ENCODE measurements around the gene EIF2S3B.
"Not testable (repeated sequence)": the region's sequence is repeated elsewhere in the genome, so short reads cannot be mapped to it uniquely, and the experiment has no call there.

The EIF2S3B gene

DNA sequence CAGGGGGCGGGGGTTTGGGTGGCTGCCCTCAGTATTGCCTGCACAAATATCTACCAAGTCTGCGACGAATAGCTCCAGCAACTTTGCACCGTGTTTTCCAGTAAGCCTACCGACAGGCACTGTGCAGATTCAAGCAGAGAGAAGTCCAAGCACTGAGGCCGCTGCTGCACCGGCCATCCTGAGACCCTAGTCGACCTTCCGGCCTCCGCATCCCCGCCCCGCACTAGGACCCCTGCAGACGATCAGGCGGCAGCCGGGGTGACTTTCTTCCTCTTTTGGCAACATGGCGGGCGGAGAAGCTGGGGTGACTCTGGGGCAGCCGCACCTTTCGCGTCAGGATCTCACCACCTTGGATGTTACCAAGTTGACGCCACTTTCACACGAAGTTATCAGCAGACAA lies at the start of gene EIF2S3B:
Gene EIF2S3B, plus strand, starts transcription at position 271 of the 400 bp plus-strand sequence. Its CDS starts 13 bp downstream, at position 284.
- Mint-ChIP-seq H3K27me3 (no peaks in the 10 kb centered on the region), H3K36me3 (ENCODE audit: insufficient read depth) (no peaks in the 10 kb centered on the region), H3K27ac (ENCODE audit: low read depth) (no peak within 1 kb of the TSS), H3K4me1 (peaks cover 15% of the 10 kb centered on the region), H3K9me3 (peaks cover 5% of the 10 kb centered on the region), H3K4me3 (no peak within 1 kb of the TSS)
- DNase-seq (ENCODE audit: low spot score in 2 of 2) (no peak), ATAC-seq (replicated peaks; ENCODE audit: extremely low read depth, poor library complexity, severe bottlenecking) (no peak)

DNA sequence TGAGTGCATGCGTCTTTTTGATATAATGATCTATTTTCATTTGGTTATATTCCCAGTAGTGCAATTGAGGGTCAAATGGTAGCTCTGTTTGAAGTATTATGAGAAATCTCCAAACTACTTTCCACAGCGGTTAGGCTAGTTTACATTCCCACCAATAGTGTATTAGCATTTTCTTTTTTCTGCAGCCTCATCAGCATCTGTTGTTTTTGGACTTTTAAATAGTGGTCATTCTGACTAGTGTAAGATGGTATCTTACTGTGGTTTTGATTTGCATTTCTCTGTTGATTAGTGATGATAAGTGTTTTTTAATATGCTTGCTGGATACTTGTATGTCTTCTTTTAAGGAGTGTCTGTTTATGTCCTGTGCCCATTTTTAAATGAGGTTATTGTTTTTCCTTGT lies 48.8 kb upstream of the EIF2S3B start:
- Mint-ChIP-seq H3K9me3 (peaks cover 40% of the 10 kb centered on the region), H3K4me3 (no peak overlapping the region), H3K36me3 (ENCODE audit: insufficient read depth) (no peaks in the 10 kb centered on the region), H3K27me3 (no peaks in the 10 kb centered on the region), H3K27ac (ENCODE audit: low read depth) (no peak overlapping the region), H3K4me1 (peaks cover 6% of the 10 kb centered on the region)
- DNase-seq (ENCODE audit: low spot score in 2 of 2) = no peak
- ATAC-seq (replicated peaks; ENCODE audit: extremely low read depth, poor library complexity, severe bottlenecking) = no peak

DNA sequence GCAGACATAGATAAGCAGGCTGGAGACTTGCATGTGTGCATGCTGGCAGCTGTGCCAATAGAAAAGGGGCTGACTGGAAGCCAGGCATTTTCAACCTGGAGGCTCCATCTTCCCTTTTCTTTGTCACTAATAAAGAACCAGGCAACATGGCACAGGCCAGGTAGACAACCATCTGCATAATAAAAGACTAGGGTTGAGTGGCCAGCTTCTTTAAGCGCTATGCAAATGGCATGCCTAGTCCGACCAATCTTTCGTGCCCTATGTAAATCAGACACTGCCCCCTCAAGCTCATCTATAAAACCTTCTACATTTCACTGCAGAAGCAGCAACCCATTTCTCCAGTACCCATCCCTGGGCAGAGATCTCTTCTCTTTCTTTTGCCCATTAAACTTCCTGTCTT lies 47.9 kb upstream of the EIF2S3B start:
- ATAC-seq (replicated peaks; ENCODE audit: extremely low read depth, poor library complexity, severe bottlenecking) = no peak
- Mint-ChIP-seq H3K4me1 (peaks cover 6% of the 10 kb centered on the region), H3K36me3 (ENCODE audit: insufficient read depth) (no peaks in the 10 kb centered on the region), H3K4me3 (no peak overlapping the region), H3K9me3 (peaks cover 49% of the 10 kb centered on the region), H3K27me3 (no peaks in the 10 kb centered on the region), H3K27ac (ENCODE audit: low read depth) (no peak overlapping the region)
- no peak for DNase-seq (ENCODE audit: low spot score in 2 of 2)

DNA sequence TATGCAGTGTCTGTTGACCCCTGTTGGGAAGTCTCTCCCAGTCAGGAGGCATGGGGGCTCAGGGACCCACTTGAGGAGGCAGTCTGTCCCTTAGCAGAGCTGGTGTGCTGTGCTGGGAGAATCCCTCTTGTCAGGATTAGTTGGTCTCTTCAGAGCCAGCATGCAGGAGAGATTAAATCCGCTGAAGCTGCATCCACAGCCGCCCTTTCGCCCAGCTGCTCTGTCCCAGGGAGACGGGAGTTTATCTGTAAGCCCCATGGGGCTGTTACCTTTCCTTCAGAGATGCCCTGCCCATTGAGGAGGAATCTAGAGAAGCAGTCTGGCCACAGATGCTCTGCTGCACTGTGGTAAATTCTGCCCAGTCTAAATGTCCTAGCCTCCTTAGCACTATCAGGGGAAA lies 39.4 kb upstream of the EIF2S3B start:
- H3K9me3 Mint-ChIP-seq = peaks cover 16% of the 10 kb centered on the region
- no peaks in the 10 kb centered on the region for H3K27me3 Mint-ChIP-seq
- no peaks in the 10 kb centered on the region for H3K4me1 Mint-ChIP-seq
- H3K4me3 Mint-ChIP-seq = no peak overlapping the region
- no peak for ATAC-seq (replicated peaks; ENCODE audit: extremely low read depth, poor library complexity, severe bottlenecking)
- no peaks in the 10 kb centered on the region for H3K36me3 Mint-ChIP-seq (ENCODE audit: insufficient read depth)
- no peak overlapping the region for H3K27ac Mint-ChIP-seq (ENCODE audit: low read depth)
- DNase-seq (ENCODE audit: low spot score in 2 of 2) = no peak

DNA sequence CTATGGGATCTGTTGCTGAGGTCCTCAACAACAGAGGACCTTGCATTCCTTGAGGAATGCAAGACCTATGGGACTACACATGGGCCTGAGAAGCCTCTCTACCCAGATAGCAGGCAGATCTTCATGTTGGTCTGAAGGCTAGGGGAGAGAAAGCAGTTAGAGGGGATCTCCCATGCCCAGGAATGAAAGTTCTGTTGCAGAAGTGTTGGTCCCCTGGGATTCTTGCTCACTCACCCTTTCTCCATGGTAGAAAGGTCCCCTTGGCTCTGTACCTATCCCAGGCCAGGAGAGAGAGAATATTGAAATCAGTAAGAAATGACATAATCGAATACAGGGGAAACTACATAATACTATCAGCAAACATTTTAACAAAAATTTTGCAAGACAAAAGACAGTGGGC lies 36.0 kb upstream of the EIF2S3B start:
- Mint-ChIP-seq H3K4me1 (no peaks in the 10 kb centered on the region), H3K9me3 (no peaks in the 10 kb centered on the region), H3K27ac (ENCODE audit: low read depth) (no peak overlapping the region), H3K4me3 (no peak overlapping the region), H3K36me3 (ENCODE audit: insufficient read depth) (no peaks in the 10 kb centered on the region), H3K27me3 (no peaks in the 10 kb centered on the region)
- DNase-seq (ENCODE audit: low spot score in 2 of 2) (no peak), ATAC-seq (replicated peaks; ENCODE audit: extremely low read depth, poor library complexity, severe bottlenecking) (no peak)

DNA sequence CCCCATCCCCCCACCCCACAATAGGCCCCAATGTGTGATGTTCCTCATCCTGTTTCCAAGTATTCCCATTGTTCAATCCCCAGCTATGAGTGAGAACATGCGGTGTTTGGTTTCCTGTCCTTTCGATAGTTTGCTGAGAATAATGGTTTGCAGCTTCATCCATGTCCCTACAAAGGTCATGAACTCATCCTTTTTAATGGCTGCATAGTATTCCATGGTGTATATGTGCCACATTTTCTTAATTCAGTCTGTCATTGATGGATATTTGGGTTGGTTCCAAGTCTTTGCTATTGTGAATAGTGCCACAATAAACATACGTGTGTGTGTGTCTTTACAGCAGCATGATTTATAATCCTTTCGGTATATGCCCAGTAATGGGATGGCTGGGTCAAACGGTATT lies 32.9 kb upstream of the EIF2S3B start:
- H3K9me3 Mint-ChIP-seq = peaks cover 11% of the 10 kb centered on the region
- H3K4me3 Mint-ChIP-seq; H3K36me3 Mint-ChIP-seq (ENCODE audit: insufficient read depth); DNase-seq (ENCODE audit: low spot score in 2 of 2); H3K27me3 Mint-ChIP-seq; H3K4me1 Mint-ChIP-seq; ATAC-seq (replicated peaks; ENCODE audit: extremely low read depth, poor library complexity, severe bottlenecking); H3K27ac Mint-ChIP-seq (ENCODE audit: low read depth): not testable (repeated sequence)

DNA sequence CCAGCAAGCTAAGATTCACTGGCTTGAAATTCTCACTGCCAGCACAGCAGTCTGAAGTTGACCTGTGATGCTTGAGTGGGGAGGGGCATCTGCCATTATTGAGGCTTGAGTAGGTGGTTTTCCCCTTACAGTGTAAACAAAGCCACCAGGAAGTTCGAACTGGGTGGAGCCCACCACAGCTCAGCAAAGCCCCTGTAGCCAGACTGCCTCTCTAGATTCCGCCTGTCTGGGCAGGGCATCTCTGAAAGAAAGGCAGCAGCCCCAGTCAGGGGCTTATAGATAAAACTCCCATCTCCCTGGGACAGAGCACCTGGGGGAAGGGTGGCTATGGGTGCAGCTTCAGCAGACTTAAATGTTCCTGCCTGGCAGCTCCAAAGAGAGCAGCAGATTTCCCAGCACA lies 23.8 kb upstream of the EIF2S3B start:
- H3K4me3 Mint-ChIP-seq = peak overlapping the region; percentile 57
- H3K9me3 Mint-ChIP-seq = peaks cover 32% of the 10 kb centered on the region
- not testable (repeated sequence) for H3K27me3 Mint-ChIP-seq; H3K36me3 Mint-ChIP-seq (ENCODE audit: insufficient read depth)
- peak; percentile 52 for ATAC-seq (replicated peaks; ENCODE audit: extremely low read depth, poor library complexity, severe bottlenecking)
- peak overlapping the region; percentile 82 for H3K27ac Mint-ChIP-seq (ENCODE audit: low read depth)
- DNase-seq (ENCODE audit: low spot score in 2 of 2) = peak in 1 of 2 donors; percentile 49
- peaks cover 44% of the 10 kb centered on the region for H3K4me1 Mint-ChIP-seq

DNA sequence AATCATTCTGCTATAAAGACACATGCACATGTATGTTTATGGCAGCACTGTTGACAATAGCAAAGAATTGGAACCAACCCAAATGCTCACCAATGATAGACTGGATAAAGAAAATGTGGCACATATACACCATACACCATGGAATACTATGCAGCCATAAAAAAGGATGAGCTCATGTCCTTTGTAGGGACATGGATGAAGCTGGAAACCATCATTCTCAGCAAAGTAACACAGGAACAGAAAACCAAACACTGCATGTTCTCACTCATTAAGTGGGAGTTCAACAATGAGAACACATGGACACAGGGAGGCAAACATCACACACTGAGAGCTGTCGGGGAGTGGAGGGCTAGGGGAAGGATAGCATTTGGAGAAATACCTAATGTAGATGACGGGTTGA lies 18.4 kb upstream of the EIF2S3B start:
- H3K4me3 Mint-ChIP-seq; H3K27ac Mint-ChIP-seq (ENCODE audit: low read depth); H3K27me3 Mint-ChIP-seq; DNase-seq (ENCODE audit: low spot score in 2 of 2); ATAC-seq (replicated peaks; ENCODE audit: extremely low read depth, poor library complexity, severe bottlenecking); H3K36me3 Mint-ChIP-seq (ENCODE audit: insufficient read depth): not testable (repeated sequence)
- Mint-ChIP-seq H3K4me1 (peaks cover 46% of the 10 kb centered on the region), H3K9me3 (peaks cover 32% of the 10 kb centered on the region)

DNA sequence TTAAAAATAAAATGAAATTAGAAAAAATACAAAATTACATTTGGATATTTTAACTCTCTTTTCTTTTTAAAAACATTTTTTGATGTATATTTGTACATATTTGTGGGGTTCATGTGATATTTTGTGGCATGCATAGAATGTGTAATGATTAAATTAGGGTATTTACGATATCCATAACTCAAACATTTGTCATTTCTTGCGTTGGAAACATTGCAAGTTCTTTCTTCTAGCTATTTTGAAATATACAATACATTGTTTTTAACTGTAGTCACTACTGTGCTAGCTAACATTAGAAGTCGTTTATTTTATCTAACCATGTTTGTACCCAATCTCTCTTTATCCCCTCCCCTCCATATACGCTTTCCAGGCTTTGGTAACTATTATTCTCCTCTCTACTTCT lies 13.9 kb upstream of the EIF2S3B start:
- DNase-seq (ENCODE audit: low spot score in 2 of 2) (no peak), ATAC-seq (replicated peaks; ENCODE audit: extremely low read depth, poor library complexity, severe bottlenecking) (no peak)
- H3K27ac Mint-ChIP-seq (ENCODE audit: low read depth) = no peak overlapping the region
- no peaks in the 10 kb centered on the region for H3K27me3 Mint-ChIP-seq
- H3K4me1 Mint-ChIP-seq = peaks cover 25% of the 10 kb centered on the region
- peaks cover 1% of the 10 kb centered on the region for H3K36me3 Mint-ChIP-seq (ENCODE audit: insufficient read depth)
- H3K4me3 Mint-ChIP-seq = no peak overlapping the region
- peaks cover 7% of the 10 kb centered on the region for H3K9me3 Mint-ChIP-seq

DNA sequence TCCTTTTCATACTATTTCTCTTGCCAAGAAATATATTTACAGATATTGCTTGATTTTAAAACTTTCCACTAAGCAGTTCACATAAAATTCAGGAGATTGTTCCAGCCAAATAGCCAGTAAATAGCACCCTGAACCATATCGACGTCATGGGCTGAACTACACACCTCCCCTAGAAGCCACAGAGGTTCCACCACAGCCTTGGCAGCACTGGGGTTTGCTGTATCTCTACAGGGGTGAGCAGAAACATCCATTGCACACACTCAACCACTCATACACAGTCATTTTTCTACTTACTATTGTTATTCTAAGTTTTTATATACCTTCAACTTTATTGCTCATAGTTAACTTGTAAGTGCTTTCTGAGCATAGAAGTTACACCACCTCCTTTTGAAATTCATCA lies 8.1 kb upstream of the EIF2S3B start:
- Mint-ChIP-seq H3K27me3 (no peaks in the 10 kb centered on the region), H3K4me3 (peak overlapping the region; percentile 30), H3K36me3 (ENCODE audit: insufficient read depth) (peaks cover 3% of the 10 kb centered on the region), H3K4me1 (peaks cover 32% of the 10 kb centered on the region), H3K9me3 (no peaks in the 10 kb centered on the region), H3K27ac (ENCODE audit: low read depth) (peak overlapping the region; percentile 88)
- DNase-seq (ENCODE audit: low spot score in 2 of 2) (peak; percentile 18 to 70), ATAC-seq (replicated peaks; ENCODE audit: extremely low read depth, poor library complexity, severe bottlenecking) (peak; percentile 100)

DNA sequence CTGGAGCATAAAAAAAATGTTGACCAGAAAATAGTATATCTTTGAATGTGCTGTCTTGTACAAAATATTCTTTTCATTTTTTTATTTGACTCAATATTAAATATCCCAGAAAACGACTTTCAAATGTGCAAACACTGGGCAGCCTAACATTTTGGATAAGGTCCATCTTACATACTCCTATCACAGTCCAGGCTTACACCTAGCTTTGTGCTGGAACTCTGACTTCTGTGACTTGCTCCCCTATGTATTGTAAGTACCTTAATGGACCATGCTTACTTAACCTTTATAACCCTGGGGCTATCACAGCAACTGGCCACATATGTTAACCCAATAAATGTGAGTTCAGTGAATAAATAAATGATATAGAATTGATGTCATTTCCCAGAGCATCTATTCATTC lies 7.6 kb upstream of the EIF2S3B start:
- ATAC-seq (replicated peaks; ENCODE audit: extremely low read depth, poor library complexity, severe bottlenecking) = no peak

DNA sequence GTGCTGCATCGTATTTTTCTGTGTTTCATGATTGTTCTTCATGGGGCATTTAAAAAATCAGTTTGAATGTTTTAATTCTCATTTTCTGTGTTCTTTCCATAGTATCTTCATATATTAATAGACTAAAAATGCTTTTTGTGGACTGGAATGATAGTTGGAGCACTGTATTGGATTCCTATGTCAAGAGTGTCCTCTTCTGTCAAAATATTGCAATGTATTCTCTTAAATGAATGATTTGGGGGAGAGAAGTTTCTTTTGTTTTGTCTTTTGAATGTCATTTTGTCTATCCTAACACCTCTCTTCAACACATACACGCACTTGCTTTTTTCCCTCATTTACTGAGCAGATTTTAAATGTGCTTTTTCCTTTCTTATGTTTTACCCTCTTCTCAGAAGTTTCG lies 4.7 kb upstream of the EIF2S3B start:
- no peak for DNase-seq (ENCODE audit: low spot score in 2 of 2)
- H3K4me1 Mint-ChIP-seq = peaks cover 34% of the 10 kb centered on the region
- H3K9me3 Mint-ChIP-seq = peaks cover 5% of the 10 kb centered on the region
- H3K4me3 Mint-ChIP-seq = peak overlapping the region; percentile 6
- no peak for ATAC-seq (replicated peaks; ENCODE audit: extremely low read depth, poor library complexity, severe bottlenecking)
- H3K36me3 Mint-ChIP-seq (ENCODE audit: insufficient read depth) = peaks cover 2% of the 10 kb centered on the region
- no peaks in the 10 kb centered on the region for H3K27me3 Mint-ChIP-seq
- H3K27ac Mint-ChIP-seq (ENCODE audit: low read depth) = no peak overlapping the region

More for the DNA sequence above, 7.6 kb upstream of the EIF2S3B start:
- no peak for DNase-seq (ENCODE audit: low spot score in 2 of 2)
- Mint-ChIP-seq H3K27ac (ENCODE audit: low read depth) (peak overlapping the region; percentile 88), H3K9me3 (peaks cover 4% of the 10 kb centered on the region), H3K4me1 (peaks cover 35% of the 10 kb centered on the region), H3K36me3 (ENCODE audit: insufficient read depth) (peaks cover 3% of the 10 kb centered on the region), H3K4me3 (peak overlapping the region; percentile 30), H3K27me3 (no peaks in the 10 kb centered on the region)

DNA sequence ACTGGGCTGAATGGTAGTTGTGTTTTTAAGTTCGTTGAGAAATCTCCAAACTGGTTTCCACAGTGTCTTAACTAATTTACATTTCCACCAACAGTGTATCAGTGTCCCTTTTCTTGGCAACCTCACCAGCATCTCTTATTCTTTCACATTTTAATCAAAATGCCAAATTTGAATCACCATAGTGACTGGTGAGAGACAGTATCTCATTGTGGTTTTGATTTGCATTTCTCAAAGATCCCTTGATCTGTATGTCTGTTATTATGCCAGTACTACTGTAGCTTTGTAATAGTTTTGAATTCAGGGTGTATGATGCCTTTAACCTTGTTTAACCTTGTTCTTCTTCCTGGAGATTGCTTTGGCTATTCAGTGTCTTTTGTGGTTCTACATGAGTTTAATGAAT lies 2.2 kb upstream of the EIF2S3B start:
- H3K4me3 Mint-ChIP-seq = no peak overlapping the region
- H3K36me3 Mint-ChIP-seq (ENCODE audit: insufficient read depth) = no peaks in the 10 kb centered on the region
- no peak overlapping the region for H3K27ac Mint-ChIP-seq (ENCODE audit: low read depth)
- H3K9me3 Mint-ChIP-seq = peaks cover 5% of the 10 kb centered on the region
- peaks cover 23% of the 10 kb centered on the region for H3K4me1 Mint-ChIP-seq
- no peak for DNase-seq (ENCODE audit: low spot score in 2 of 2)
- peak; percentile 73 for ATAC-seq (replicated peaks; ENCODE audit: extremely low read depth, poor library complexity, severe bottlenecking)
- H3K27me3 Mint-ChIP-seq = no peaks in the 10 kb centered on the region

Measured in central memory CD8-positive, alpha-beta T cell (primary cell).